Right atrium auricular region (tissue), 2 donors: ENCODE measurements around the gene DYNLT2B. TPM values are rescaled to one million over a fixed set of nuclear protein-coding genes. Genes with fewer than 3 reads are reported as not detected.

Experiments used
- DNase-seq: peaks from one replicate; pipeline ENCODE4 v3.0.0-alpha.2; 2019; ENCODE audit warnings: low spot score
- H3K27ac ChIP-seq, 2 donors: fragments of 200-600 bp; sonication (generic); 1 replicate in 1 of 2; 2 replicates in 1 of 2; pipeline ENCODE4 v1.5.1; 2016 to 2019
- H3K27me3 ChIP-seq, 2 donors: fragments of 200-600 bp; sonication (generic); one replicate each; pipeline versions ENCODE4 v1.5.1 to v1.6.0; 2017 to 2019
- H3K36me3 ChIP-seq: fragments of 200-600 bp; sonication (generic); one replicate; pipeline ENCODE4 v1.5.1; 2016
- H3K4me1 ChIP-seq, 2 donors: fragments of 200-600 bp; sonication (generic); one replicate each; pipeline versions ENCODE4 v1.5.1 to v1.6.0; 2017 to 2019
- H3K4me3 ChIP-seq, 2 donors: fragments of 200-600 bp; sonication (generic); 1 replicate in 1 of 2; 2 replicates in 1 of 2; pipeline ENCODE4 v1.5.1; 2017 to 2019; ENCODE audit warnings: mild to moderate bottlenecking in 1 of 2, moderate library complexity in 1 of 2
- H3K9me3 ChIP-seq, 2 donors: fragments of 200-600 bp; sonication (generic); one replicate each; pipeline ENCODE4 v1.5.1; 2019
- CTCF ChIP-seq, 2 donors: fragments of 200-600 bp; sonication (generic); IDR thresholded peaks; one replicate each; pipeline ENCODE4 v1.5.1; 2019; ENCODE audit warnings: antibody characterized with exemption in 2 of 2
- total RNA-seq, 2 donors: library from RNA; depleted of rRNA; stranded (reverse); fragments of >200 nt; gene quantifications; one replicate each; pipeline ENCODE4 v1.1.0, GENCODE V29; 2016

The DYNLT2B gene
- total RNA-seq, 2 donors from 2014 or later = 4.3 to 6.3 TPM

GRCh38 chr3:196335503-196335948, 17.5 kb upstream of the DYNLT2B start:
- no peaks in the 10 kb centered on the region for H3K9me3 ChIP-seq
- no peaks in the 10 kb centered on the region for H3K4me1 ChIP-seq
- DNase-seq = no peak
- no peak overlapping the region for H3K4me3 ChIP-seq
- H3K27me3 ChIP-seq = no peaks in the 10 kb centered on the region
- no peak for TF ChIP-seq CTCF (IDR thresholded peaks at IDR 0.05)
- no peak overlapping the region for H3K27ac ChIP-seq
- H3K36me3 ChIP-seq = no peaks in the 10 kb centered on the region

- Histone ChIP-seq H3K27ac (no peak overlapping the region), H3K4me1 (no peaks in the 10 kb centered on the region), H3K9me3 (no peaks in the 10 kb centered on the region), H3K27me3 (no peaks in the 10 kb centered on the region), H3K36me3 (no peaks in the 10 kb centered on the region), H3K4me3 (no peak overlapping the region)
- DNase-seq = no peak
- no peak for TF ChIP-seq CTCF (IDR thresholded peaks at IDR 0.05)
These were observed 16.9 kb upstream of the DYNLT2B start for GRCh38 chr3:196334982-196335381.

- no peak for TF ChIP-seq CTCF (IDR thresholded peaks at IDR 0.05)
- Histone ChIP-seq H3K36me3 (no peaks in the 10 kb centered on the region), H3K9me3 (no peaks in the 10 kb centered on the region), H3K27ac (no peak overlapping the region), H3K4me1 (no peaks in the 10 kb centered on the region), H3K27me3 (no peaks in the 10 kb centered on the region), H3K4me3 (no peak overlapping the region)
- no peak for DNase-seq
These were observed 14.1 kb upstream of the DYNLT2B start for GRCh38 chr3:196332168-196332567.

GRCh38 chr3:196327405-196327804, 9.4 kb upstream of the DYNLT2B start:
- no peak overlapping the region for H3K4me3 ChIP-seq
- H3K36me3 ChIP-seq = no peaks in the 10 kb centered on the region
- DNase-seq = no peak
- no peaks in the 10 kb centered on the region for H3K9me3 ChIP-seq
- no peak for TF ChIP-seq CTCF (IDR thresholded peaks at IDR 0.05)
- no peak overlapping the region for H3K27ac ChIP-seq
- no peaks in the 10 kb centered on the region for H3K4me1 ChIP-seq
- H3K27me3 ChIP-seq = no peaks in the 10 kb centered on the region

- H3K27ac ChIP-seq = no peak overlapping the region
- no peaks in the 10 kb centered on the region for H3K4me1 ChIP-seq
- no peaks in the 10 kb centered on the region for H3K36me3 ChIP-seq
- no peak overlapping the region for H3K4me3 ChIP-seq
- no peaks in the 10 kb centered on the region for H3K9me3 ChIP-seq
- no peak for TF ChIP-seq CTCF (IDR thresholded peaks at IDR 0.05)
- no peak for DNase-seq
- H3K27me3 ChIP-seq = no peaks in the 10 kb centered on the region
These were observed 8.9 kb upstream of the DYNLT2B start for GRCh38 chr3:196326936-196327335.

- DNase-seq = no peak
- no peaks in the 10 kb centered on the region for H3K27me3 ChIP-seq
These were observed 5.7 kb upstream of the DYNLT2B start for GRCh38 chr3:196323691-196324090.

More at GRCh38 chr3:196323691-196324090, 5.7 kb upstream of the DYNLT2B start:
- no peaks in the 10 kb centered on the region for H3K4me1 ChIP-seq
- TF ChIP-seq CTCF (IDR thresholded peaks at IDR 0.05) = no peak
- H3K9me3 ChIP-seq = no peaks in the 10 kb centered on the region
- no peaks in the 10 kb centered on the region for H3K36me3 ChIP-seq
- H3K27ac ChIP-seq = no peak overlapping the region
- H3K4me3 ChIP-seq = no peak overlapping the region
